GM21737 (cell line): ENCODE measurements around the gene MMP25.
"Not testable (repeated sequence)": the region's sequence is repeated elsewhere in the genome, so short reads cannot be mapped to it uniquely, and the experiment has no call there.

Experiments used
- ATAC-seq: cut with Tn5 transposase; IDR thresholded peaks from one replicate; pipeline ENCODE4 v1.9.1; 2021; ENCODE audit warnings: mild to moderate bottlenecking, moderate library complexity; ENCODE audit not compliant: unreplicated experiment

The MMP25 gene

DNA sequence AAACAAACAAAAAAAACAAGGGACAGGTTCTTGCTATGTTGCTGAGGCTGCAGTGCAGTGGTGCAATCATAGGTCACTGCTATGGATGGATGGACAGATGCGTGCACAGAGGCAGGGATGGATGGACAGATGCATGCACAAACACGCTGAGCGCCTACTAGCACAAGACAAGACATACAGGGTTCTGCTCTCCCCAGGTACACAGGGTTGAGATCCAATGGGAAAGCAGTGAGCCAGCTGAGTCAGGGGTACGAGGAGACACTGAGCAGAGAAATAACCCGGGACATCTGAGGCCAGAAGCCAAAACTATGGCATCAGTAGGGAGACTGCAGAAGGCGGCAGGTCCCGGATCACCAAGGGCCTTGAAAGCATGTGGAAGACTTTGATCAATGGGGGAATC is 25.3 kb downstream of the MMP25 start:
- no peak for ATAC-seq

GRCh38 chr16:3072148-3072547 is 25.8 kb downstream of the MMP25 start:
- not testable (repeated sequence) for ATAC-seq

DNA sequence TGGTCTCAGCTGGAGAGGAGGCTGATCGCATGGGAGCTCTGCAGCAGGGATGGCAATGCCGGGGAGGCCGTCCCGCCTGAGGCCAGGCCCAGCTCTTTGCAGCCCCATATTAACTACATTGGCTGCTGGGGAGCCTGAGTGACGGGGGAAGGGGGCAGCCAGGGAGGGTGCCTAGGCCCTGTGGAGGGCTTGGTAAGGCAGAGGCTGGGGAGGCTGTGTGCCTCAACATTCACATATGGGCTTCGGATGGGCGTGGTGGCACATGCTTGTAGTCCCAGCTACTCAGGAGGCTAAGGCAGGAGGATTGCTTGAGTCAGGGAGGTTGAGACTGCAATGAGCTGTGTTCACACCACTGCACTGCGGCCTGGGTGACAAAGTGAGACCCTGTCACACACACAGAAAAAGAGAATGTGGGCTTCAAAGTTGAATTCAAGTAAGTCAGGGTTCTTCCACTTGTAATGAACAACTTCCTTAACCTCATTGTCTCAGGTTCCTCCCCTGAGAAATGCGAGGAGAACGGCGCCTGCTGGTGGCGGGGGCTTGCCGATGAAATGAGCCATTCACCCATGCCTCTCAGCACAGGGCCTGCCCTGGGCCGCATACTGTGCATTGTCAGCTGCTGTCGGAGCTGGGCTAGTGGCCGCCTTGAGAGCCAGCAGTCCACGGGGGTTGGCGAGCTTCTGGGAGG is 26.4 kb downstream of the MMP25 start:
- ATAC-seq, result not testable (repeated sequence)

DNA sequence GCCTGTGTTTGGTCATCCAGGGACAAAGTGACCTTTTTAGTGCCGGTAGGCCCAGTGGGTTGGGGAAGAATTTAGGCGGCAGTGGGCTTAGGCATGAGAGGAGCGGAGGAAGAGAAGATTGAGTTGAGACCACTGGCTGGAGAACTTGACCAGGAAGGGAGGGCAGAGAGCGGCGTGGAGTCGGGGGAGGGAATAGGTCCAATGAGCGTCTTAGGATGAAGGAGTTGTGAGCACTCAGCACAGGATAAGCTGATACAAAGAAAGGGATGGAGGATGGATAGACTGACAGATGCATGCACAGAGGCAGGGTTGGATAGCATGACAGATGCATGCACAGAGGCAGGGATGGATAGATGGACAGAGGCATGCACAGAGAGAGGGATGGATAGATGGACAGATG is 27.1 kb downstream of the MMP25 start:
- ATAC-seq, result no peak

GRCh38 chr16:3074860-3075522 is 28.6 kb downstream of the MMP25 start:
- no peak for ATAC-seq

- no peak for ATAC-seq
Observed at GRCh38 chr16:3075523-3075915, 29.2 kb downstream of the MMP25 start.

DNA sequence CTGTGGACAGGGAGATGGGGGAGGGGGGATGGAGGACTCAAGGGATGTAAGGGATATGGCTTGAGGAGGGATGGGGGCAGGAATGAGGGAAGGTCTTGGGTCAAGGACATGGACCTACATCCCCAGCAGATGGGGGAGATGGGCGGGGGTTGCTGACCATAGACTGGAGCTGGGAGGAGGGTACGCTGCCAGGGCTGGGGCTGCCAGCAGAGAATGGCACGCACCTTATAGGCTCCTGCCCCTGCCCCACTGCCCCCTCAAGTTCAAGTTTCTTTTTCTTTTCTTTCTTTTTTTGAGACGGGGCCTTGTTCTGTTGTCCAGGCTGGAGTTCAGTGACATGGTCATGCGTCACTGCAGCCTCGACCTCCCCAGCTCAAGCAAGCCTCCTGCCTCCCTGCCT is 29.6 kb downstream of the MMP25 start:
- ATAC-seq, result not testable (repeated sequence)

DNA sequence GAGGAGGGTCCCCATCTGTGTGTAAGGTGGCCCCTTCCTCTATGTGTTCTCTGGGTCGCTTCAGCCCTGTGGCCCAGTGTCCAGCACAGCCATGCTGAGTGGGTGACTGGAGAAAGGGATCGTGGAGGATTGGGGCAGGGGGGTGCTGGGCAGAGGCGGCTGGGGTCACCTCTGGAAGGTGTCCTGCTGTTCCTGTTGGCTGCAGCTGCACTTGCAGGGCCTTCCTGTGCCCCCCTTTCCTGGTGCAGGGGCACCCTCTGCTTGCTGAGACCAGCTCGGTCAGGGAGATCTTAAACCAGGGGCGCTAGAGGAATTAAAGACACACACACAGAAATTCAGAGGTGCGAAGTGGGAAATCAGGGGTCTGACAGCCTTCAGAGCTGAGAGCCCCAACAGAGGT is 30.2 kb downstream of the MMP25 start:
- no peak for ATAC-seq

DNA sequence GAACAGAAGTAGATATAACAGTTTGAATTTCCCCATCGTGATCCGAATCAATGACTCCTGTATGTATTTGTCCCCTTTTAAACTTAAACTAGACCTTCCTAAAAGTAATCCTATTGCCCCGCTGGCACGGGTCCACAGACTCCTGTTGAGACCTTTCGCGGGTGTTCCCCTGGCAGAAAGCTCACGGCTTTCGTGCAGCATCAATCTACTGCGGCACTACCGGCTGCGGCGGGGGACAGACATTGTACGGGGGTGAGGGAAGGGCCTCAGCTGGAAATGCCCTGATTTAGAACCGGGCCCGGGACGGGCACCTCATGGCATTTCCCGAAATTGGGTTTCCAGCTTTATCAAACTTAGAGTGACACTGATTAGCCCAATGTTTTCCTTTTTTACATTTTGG is 33.7 kb downstream of the MMP25 start:
- no peak for ATAC-seq

GRCh38 chr16:3081957-3082356 is 35.6 kb downstream of the MMP25 start:
- not testable (repeated sequence) for ATAC-seq

DNA sequence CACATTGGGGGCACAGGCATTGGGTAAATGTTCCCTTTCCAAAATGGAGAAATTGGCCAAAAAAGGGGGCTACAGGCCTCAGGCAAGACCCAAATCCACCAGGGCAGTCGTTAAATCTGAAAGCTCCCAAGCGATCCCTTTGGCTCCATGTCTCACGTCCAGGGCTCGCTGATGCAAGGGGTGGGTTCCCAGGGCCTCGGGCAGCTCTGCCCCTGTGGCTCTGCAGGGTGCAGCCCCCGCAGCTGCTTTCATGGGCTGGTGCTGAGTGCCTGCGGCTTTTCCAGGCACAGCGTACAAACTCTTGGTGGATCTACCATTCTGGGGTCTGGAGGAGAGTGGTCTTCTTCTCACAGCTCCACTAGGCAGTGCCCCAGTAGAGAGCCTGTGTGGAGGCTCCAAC is 37.0 kb downstream of the MMP25 start:
- not testable (repeated sequence) for ATAC-seq

GRCh38 chr16:3084491-3084890 is 38.1 kb downstream of the MMP25 start:
- no peak for ATAC-seq

DNA sequence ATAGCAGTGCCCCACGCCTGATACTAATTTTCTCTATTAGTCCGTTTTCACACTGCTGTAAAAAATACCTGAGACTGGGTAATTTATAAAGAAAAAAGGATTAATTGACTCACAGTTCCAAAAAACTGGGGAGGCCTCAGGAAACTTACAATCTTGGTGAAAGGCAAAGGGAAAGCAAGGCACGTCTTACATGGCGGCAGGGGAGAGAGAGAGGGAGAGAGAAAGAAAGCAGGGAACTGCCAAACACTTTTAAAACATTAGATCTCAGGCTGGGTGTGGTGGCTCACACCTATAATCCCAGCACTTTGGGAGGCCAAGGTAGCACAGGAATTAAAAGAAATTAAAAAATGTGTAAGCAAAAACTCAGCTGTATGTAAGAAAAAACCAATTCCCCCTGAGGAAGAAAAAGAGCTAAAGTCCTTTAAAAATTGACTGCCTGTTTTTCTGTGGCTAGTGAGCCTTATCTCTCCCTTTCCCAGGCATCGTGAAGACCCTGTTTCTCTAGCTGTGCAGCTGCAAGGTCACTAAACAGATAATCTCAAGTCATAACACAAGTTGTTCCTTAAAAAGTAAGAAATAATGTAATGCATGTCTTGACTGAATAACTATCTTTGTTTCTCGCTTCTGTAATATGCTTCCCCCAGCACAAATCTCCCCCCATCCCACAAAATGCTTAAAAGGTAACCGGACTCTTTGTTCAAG is 38.8 kb downstream of the MMP25 start:
- ATAC-seq, result no peak

- ATAC-seq, result no peak
Observed at GRCh38 chr16:3085868-3086595, 39.7 kb downstream of the MMP25 start.

DNA sequence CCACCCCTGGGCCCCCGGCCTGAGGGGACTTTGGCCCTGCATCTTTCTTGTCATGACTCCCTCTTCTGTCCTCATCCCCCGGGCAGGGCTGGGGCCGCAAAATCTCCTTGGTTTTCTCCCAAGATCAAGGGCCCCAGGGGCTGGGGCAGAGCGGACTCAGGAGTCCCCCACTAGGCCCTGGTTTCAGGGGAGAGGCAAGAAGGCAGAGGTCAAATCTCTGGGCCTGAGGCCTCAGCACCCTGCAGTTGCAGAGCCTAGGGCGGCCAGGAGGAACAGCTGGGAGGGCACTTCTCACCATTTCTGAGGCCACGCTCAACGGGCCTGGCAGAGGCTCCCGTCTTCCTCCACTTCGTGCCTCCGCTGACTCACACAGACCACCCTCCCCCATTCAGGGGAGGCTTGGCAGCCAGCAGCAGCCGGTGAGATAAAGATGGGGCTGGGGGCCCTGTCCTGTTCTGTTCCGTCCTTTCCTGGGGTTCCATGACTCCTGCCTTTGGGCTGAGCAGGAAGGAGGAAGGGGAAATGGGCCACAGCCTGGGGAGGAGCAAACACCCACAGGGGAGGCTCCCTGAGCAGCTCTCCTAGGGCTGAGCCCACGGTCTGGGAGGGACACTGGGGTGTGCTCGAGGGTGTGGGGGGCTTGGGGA is 40.4 kb downstream of the MMP25 start:
- ATAC-seq, result no peak

DNA sequence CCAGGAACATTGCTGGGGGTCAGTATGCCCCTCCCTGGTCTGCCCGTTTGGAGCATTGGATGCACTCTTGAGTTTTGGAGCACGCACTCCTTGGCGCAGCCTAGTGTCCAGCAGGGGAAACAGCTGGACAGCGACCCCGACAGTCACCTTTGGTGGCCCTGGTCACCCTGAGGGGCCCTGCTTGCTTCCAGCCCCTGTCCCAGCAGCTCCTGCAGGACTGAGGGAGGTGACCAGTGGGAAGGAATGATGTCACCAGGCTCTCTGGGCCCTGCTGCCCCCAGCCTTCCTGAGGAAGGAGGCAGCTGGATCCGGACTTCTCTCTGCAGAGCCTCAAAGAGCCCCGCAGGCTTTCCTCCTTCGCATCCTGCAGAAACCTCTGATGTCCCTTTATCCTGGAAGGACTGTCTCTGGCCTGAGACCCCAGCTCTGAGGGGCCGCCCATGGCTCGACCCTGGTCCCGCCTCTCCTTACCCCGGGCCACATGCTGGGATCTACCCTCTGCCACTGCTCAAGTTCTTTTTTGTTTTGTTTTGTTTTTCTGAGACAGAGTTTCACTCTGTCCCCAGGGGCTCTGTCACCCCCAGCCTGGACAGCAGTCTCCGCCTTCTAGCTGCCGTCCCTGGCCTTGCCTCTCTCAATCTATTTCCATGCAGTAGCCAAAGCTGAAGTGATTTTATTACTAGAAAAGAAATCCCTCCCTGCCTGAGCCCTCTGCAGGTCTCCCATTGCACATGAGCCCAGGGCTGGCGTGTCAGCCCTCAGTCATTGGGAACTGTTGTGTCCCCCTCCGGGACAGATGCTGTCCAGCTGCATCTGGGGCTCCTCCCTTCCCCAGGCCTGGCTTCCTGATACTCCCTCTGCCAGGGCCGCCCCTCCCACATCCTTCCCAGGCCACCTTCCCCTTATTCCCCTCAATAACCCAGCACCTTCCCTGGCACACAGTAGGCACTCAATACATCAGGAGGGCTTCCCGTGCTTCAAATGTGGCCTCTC is 41.2 kb downstream of the MMP25 start:
- no peak for ATAC-seq

DNA sequence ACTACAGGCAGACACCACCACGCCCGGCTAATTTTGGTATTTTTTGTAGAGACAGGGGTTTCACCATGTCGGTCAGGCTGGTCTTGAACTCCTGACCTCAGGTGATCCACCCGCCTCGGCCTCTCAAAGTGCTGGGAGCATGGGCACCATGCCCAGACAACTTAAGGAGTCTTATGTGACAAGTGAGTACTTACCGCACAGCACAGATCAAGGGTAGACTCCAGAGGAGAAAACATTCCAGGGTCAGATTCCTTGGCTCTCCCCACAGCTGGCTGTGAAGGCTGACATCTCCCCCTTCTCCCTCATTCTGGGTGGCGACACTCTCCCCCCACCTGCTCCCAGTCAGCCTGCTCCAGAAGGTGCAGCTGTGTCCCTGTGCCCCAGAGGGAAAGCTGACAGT is 42.1 kb downstream of the MMP25 start:
- no peak for ATAC-seq

DNA sequence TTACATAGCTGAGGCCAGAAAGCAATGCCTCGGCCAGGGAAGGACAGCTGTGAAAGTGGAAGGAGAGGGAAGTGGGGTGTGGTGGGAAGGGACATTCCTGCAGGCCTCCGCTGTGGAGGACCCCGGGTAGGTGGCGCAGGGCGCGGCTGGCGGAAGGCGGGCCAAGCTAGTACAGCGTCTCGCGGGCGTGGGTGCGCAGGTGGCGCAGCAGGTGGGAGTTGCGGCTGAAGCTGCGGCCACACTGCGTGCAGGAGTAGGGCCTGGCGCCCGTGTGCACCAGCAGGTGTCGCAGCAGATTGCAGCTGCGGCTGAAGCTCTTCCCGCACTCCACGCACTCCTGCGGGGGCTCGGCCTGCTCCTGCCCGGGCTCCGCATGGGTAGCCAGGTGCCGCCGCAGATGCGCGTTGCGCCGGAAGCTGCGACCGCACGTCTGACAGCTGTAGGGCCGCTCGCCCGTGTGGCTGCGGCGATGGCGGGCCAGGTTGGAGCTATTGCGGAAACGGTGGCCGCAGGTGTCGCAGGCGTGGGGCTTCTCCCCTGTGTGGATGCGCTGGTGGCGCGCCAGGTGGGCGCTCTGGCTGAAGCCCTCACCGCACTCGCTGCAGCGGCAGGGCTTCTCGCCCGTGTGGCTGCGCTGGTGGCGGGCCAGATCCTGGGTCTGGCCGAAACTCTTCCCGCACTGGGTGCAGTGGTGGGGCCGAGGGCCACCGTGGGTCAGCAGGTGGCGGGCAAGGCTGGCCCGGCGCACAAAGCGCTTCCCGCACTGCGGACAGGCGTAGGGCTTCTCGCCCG is 42.8 kb downstream of the MMP25 start:
- ATAC-seq, result no peak
